Esophagus squamous epithelium (tissue), 4 donors: ENCODE results near the gene BDKRB2.

Experiments
- POLR2A ChIP-seq, 4 donors: fragments of 450-650 bp; IDR thresholded peaks; one replicate each; pipeline ENCODE4 v1.6.1; 2017; ENCODE audit warnings: antibody characterized with exemption in 4 of 4, mild to moderate bottlenecking in 4 of 4, moderate library complexity in 3 of 4
- TF ChIP-seq, protein P1 (sequence below), 6 experiments: fragments of 450-650 bp in 4 of 6; fragments of 200-600 bp in 2 of 6; sonication (generic) in 2 of 6; IDR thresholded peaks; one replicate each; pipeline ENCODE4 v1.5.1; 2016 to 2019; ENCODE audit warnings: antibody characterized with exemption in 6 of 6, mild to moderate bottlenecking in 4 of 6, moderate library complexity in 4 of 6

DNA sequence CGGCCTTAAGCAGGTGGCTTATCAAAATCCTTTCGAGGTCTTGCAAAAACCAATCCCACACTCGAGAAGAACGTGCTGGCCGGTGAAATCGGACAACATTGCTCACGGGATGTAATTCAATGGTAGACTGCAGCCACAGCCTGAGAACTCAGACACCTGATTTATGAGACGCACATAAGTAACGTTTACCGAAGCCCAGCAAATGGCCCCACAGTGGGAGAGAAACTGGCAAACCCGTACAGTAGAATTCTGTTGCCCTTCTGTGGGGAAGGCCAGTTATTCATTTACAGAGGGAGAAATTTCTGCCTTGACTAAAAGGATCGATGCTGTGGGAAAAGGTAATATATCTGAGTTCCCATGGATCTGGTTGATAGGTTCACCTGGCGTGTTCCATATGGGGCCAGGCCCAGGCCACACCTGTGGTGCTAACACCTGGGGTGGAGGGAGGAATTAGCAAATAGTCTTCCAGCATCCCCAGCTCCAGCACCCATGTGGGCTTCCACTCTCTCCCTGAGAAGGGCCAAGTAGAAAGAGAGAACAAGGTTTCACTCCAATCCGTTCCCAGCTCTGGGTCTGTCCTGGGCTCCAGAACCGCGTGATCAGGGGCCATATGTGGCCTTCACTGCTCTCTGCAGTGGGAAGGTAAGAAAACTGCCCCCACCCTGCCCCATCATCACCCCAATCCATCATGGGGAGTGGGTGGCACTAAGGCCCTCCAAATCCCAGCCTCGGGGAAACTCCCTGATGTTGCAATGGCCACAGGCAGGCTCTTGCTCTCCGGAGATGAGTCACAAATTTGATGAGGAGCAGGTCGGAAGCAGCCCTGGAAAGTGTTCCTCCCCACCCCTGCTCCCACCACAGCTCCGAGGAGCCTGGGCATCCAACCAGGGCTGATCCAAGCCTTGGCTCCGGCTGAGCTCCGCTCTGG lies 64.1 kb downstream of the BDKRB2 start:
- no peak for TF ChIP-seq POLR2A (IDR thresholded peaks at IDR 0.05)
- TF ChIP-seq, protein P1, sequence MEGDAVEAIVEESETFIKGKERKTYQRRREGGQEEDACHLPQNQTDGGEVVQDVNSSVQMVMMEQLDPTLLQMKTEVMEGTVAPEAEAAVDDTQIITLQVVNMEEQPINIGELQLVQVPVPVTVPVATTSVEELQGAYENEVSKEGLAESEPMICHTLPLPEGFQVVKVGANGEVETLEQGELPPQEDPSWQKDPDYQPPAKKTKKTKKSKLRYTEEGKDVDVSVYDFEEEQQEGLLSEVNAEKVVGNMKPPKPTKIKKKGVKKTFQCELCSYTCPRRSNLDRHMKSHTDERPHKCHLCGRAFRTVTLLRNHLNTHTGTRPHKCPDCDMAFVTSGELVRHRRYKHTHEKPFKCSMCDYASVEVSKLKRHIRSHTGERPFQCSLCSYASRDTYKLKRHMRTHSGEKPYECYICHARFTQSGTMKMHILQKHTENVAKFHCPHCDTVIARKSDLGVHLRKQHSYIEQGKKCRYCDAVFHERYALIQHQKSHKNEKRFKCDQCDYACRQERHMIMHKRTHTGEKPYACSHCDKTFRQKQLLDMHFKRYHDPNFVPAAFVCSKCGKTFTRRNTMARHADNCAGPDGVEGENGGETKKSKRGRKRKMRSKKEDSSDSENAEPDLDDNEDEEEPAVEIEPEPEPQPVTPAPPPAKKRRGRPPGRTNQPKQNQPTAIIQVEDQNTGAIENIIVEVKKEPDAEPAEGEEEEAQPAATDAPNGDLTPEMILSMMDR (IDR thresholded peaks at IDR 0.05): no peak
